Osteocyte (in vitro differentiated cells): Measurements from ENCODE around the gene MND1. TPM values are rescaled to one million over a fixed set of nuclear protein-coding genes. Genes with fewer than 3 reads are reported as not detected.

Experiments used
- DNase-seq: peaks from one replicate; pipeline ENCODE4 v3.0.0; 2021; ENCODE audit warnings: mixed read lengths; ENCODE audit not compliant: unreplicated experiment; ENCODE audit errors: extremely low spot score
- H3K27ac Mint-ChIP-seq: one replicate; pipeline ENCODE4 v1.8.0; 2021; ENCODE audit warnings: mild to moderate bottlenecking, mixed read lengths; ENCODE audit not compliant: unreplicated experiment
- H3K27me3 Mint-ChIP-seq: one replicate; pipeline ENCODE4 v1.8.0; 2021; ENCODE audit warnings: mixed read lengths; ENCODE audit not compliant: unreplicated experiment
- H3K36me3 Mint-ChIP-seq: one replicate; pipeline ENCODE4 v1.8.0; 2021; ENCODE audit warnings: mixed read lengths; ENCODE audit not compliant: unreplicated experiment
- H3K4me1 Mint-ChIP-seq: one replicate; pipeline ENCODE4 v1.8.0; 2021; ENCODE audit warnings: mixed read lengths; ENCODE audit not compliant: unreplicated experiment
- H3K4me3 Mint-ChIP-seq: one replicate; pipeline ENCODE4 v1.8.0; 2021; ENCODE audit warnings: mild to moderate bottlenecking, moderate library complexity, mixed read lengths; ENCODE audit not compliant: unreplicated experiment
- H3K9me3 Mint-ChIP-seq: one replicate; pipeline ENCODE4 v1.8.0; 2021; ENCODE audit warnings: mixed read lengths; ENCODE audit not compliant: unreplicated experiment
- CTCF ChIP-seq: fragments of 200-600 bp; sonication (generic); IDR thresholded peaks from 2 replicates; pipeline ENCODE4 v1.5.0; 2021; ENCODE audit warnings: antibody characterized with exemption, mild to moderate bottlenecking, moderate library complexity
- total RNA-seq: library from RNA; stranded (reverse); gene quantifications from 2 replicates; pipeline ENCODE4 v1.2.1, GENCODE V29; 2021

The MND1 gene
- total RNA-seq, 1 donor from 2014 or later = 0.91 TPM

- no peak for DNase-seq
These were observed 95.3 kb downstream of the MND1 start for GRCh38 chr4:153439831-153440230.

GRCh38 chr4:153440475-153440874, 96.0 kb downstream of the MND1 start:
- Mint-ChIP-seq H3K4me1 (no peaks in the 10 kb centered on the region), H3K36me3 (no peaks in the 10 kb centered on the region), H3K9me3 (no peaks in the 10 kb centered on the region), H3K27me3 (no peaks in the 10 kb centered on the region), H3K27ac (no peak overlapping the region), H3K4me3 (no peak overlapping the region)
- no peak for TF ChIP-seq CTCF
- no peak for DNase-seq

More at GRCh38 chr4:153439831-153440230, 95.3 kb downstream of the MND1 start:
- Mint-ChIP-seq H3K4me1 (no peaks in the 10 kb centered on the region), H3K9me3 (no peaks in the 10 kb centered on the region), H3K27me3 (no peaks in the 10 kb centered on the region), H3K27ac (no peak overlapping the region), H3K36me3 (no peaks in the 10 kb centered on the region), H3K4me3 (no peak overlapping the region)
- no peak for TF ChIP-seq CTCF

- DNase-seq = no peak
- peaks cover 33% of the 10 kb centered on the region for H3K4me1 Mint-ChIP-seq
- no peak for TF ChIP-seq CTCF
- H3K36me3 Mint-ChIP-seq = no peaks in the 10 kb centered on the region
- H3K9me3 Mint-ChIP-seq = no peaks in the 10 kb centered on the region
- H3K4me3 Mint-ChIP-seq = peak overlapping the region; percentile 66
- H3K27me3 Mint-ChIP-seq = no peaks in the 10 kb centered on the region
- H3K27ac Mint-ChIP-seq = peak overlapping the region; percentile 83
These were observed 102.9 kb downstream of the MND1 start for GRCh38 chr4:153447175-153447905.

GRCh38 chr4:153448003-153448731, 103.7 kb downstream of the MND1 start:
- Mint-ChIP-seq H3K36me3 (no peaks in the 10 kb centered on the region), H3K9me3 (no peaks in the 10 kb centered on the region), H3K4me1 (peaks cover 38% of the 10 kb centered on the region), H3K4me3 (peak overlapping the region; percentile 66), H3K27me3 (no peaks in the 10 kb centered on the region), H3K27ac (peak overlapping the region; percentile 83)
- no peak for TF ChIP-seq CTCF
- no peak for DNase-seq

- Mint-ChIP-seq H3K9me3 (no peaks in the 10 kb centered on the region), H3K27me3 (no peaks in the 10 kb centered on the region), H3K27ac (no peak overlapping the region), H3K36me3 (no peaks in the 10 kb centered on the region), H3K4me3 (no peak overlapping the region), H3K4me1 (peaks cover 38% of the 10 kb centered on the region)
- no peak for DNase-seq
- no peak for TF ChIP-seq CTCF
These were observed 104.8 kb downstream of the MND1 start for GRCh38 chr4:153449338-153449737.
